ENCODE results near the gene ZNF341. TPM values are rescaled to one million over a fixed set of nuclear protein-coding genes. Genes with fewer than 3 reads are reported as not detected.

The ZNF341 gene
- polyA plus RNA-seq, 1 donor from 2014 or later = 1.2 TPM

DNA sequence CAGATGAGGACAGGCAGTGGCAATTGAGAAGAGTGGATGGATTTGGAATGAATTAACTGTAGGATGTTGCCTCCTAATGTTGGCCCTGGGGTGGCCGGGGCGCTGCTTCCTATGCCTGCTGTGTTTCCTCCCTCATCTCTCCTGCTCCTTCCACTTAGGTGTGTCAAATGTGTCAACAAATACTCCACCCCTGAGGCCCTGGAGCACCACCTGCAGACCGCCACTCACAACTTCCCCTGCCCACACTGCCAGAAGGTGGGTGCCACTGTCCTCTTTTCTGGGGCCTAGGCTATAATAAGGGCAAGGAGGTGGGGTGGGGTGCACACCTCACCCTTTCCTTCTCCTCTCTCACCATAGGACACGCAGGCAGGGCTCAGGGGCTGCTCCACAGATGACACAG lies 49.3 kb downstream of the ZNF341 start:
- TF ChIP-seq RAD21 (conservative IDR thresholded peaks at IDR 0.05) (no peak), EZH2 (IDR thresholded peaks at IDR 0.05; ENCODE audit: borderline replicate concordance, insufficient read depth, low read length, poor library complexity, severe bottlenecking) (no peak), MXI1 (conservative IDR thresholded peaks at IDR 0.05; ENCODE audit: poor library complexity, severe bottlenecking) (no peak), SMC3 (conservative IDR thresholded peaks at IDR 0.05; ENCODE audit: poor library complexity) (no peak), POLR2AphosphoS5 (IDR thresholded peaks at IDR 0.05) (no peak), TAF1 (IDR thresholded peaks at IDR 0.05; ENCODE audit: low read depth) (no peak)
- TF ChIP-seq, protein P1, sequence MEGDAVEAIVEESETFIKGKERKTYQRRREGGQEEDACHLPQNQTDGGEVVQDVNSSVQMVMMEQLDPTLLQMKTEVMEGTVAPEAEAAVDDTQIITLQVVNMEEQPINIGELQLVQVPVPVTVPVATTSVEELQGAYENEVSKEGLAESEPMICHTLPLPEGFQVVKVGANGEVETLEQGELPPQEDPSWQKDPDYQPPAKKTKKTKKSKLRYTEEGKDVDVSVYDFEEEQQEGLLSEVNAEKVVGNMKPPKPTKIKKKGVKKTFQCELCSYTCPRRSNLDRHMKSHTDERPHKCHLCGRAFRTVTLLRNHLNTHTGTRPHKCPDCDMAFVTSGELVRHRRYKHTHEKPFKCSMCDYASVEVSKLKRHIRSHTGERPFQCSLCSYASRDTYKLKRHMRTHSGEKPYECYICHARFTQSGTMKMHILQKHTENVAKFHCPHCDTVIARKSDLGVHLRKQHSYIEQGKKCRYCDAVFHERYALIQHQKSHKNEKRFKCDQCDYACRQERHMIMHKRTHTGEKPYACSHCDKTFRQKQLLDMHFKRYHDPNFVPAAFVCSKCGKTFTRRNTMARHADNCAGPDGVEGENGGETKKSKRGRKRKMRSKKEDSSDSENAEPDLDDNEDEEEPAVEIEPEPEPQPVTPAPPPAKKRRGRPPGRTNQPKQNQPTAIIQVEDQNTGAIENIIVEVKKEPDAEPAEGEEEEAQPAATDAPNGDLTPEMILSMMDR (IDR thresholded peaks at IDR 0.05; ENCODE audit: poor library complexity, severe bottlenecking) = no peak
- TF ChIP-seq, protein P2, sequence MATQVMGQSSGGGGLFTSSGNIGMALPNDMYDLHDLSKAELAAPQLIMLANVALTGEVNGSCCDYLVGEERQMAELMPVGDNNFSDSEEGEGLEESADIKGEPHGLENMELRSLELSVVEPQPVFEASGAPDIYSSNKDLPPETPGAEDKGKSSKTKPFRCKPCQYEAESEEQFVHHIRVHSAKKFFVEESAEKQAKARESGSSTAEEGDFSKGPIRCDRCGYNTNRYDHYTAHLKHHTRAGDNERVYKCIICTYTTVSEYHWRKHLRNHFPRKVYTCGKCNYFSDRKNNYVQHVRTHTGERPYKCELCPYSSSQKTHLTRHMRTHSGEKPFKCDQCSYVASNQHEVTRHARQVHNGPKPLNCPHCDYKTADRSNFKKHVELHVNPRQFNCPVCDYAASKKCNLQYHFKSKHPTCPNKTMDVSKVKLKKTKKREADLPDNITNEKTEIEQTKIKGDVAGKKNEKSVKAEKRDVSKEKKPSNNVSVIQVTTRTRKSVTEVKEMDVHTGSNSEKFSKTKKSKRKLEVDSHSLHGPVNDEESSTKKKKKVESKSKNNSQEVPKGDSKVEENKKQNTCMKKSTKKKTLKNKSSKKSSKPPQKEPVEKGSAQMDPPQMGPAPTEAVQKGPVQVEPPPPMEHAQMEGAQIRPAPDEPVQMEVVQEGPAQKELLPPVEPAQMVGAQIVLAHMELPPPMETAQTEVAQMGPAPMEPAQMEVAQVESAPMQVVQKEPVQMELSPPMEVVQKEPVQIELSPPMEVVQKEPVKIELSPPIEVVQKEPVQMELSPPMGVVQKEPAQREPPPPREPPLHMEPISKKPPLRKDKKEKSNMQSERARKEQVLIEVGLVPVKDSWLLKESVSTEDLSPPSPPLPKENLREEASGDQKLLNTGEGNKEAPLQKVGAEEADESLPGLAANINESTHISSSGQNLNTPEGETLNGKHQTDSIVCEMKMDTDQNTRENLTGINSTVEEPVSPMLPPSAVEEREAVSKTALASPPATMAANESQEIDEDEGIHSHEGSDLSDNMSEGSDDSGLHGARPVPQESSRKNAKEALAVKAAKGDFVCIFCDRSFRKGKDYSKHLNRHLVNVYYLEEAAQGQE (IDR thresholded peaks at IDR 0.05; ENCODE audit: borderline replicate concordance) = no peak
- H3K27me3 ChIP-seq (ENCODE audit: insufficient read depth, low read depth, low read length) = no peaks in the 10 kb centered on the region
- H3F3A ChIP-seq (ENCODE audit: insufficient read depth, low read length, poor library complexity, severe bottlenecking) = no peaks in the 10 kb centered on the region
- no peaks in the 10 kb centered on the region for H3K36me3 ChIP-seq (ENCODE audit: insufficient read depth, low read length)
- no peaks in the 10 kb centered on the region for H3K79me2 ChIP-seq (replicated peaks; ENCODE audit: insufficient read depth, low read length)
- H3K9me3 ChIP-seq (ENCODE audit: low read length) = no peaks in the 10 kb centered on the region
- no peaks in the 10 kb centered on the region for H4K20me1 ChIP-seq (ENCODE audit: insufficient read depth)
- no peak overlapping the region for H3K4me3 ChIP-seq (ENCODE audit: low read length)
- H3K27ac ChIP-seq (ENCODE audit: low read length) = no peak overlapping the region
- no peak overlapping the region for H3K9ac ChIP-seq (ENCODE audit: low read length)
- no peak overlapping the region for H3K4me2 ChIP-seq (ENCODE audit: low read length)
- no peaks in the 10 kb centered on the region for H3K9me2 ChIP-seq (ENCODE audit: insufficient read depth, low read length)
- H2AFZ ChIP-seq (ENCODE audit: low read depth, low read length) = no peak overlapping the region

DNA sequence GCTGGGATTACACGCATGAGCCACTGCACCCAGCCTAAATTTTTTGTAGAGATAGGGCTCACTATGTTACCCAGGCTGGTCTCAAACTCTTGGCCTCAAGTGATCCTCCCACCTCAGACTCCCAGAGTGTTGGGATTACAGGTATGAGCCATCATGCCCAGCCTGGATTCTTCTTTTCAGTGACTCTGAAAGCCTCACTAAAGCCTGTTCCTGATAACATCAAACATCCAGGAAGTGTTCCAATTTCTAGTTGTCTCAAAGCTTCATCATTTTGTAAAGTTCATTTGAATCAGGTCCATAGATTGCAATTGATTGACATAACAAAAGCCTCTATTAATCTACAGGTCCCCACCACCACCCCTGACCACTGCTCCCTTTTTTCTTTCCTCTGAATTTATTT lies 50.1 kb downstream of the ZNF341 start:
- no peak overlapping the region for H3K9ac ChIP-seq (ENCODE audit: low read length)
- TF ChIP-seq, protein P1 (IDR thresholded peaks at IDR 0.05; ENCODE audit: poor library complexity, severe bottlenecking) = no peak
- H3K4me2 ChIP-seq (ENCODE audit: low read length) = no peak overlapping the region
- H3K9me3 ChIP-seq (ENCODE audit: low read length) = no peaks in the 10 kb centered on the region
- no peaks in the 10 kb centered on the region for H3K79me2 ChIP-seq (replicated peaks; ENCODE audit: insufficient read depth, low read length)
- H3K27me3 ChIP-seq (ENCODE audit: insufficient read depth, low read depth, low read length) = no peaks in the 10 kb centered on the region
- no peaks in the 10 kb centered on the region for H3K36me3 ChIP-seq (ENCODE audit: insufficient read depth, low read length)
- H2AFZ ChIP-seq (ENCODE audit: low read depth, low read length) = no peak overlapping the region
- H3K27ac ChIP-seq (ENCODE audit: low read length) = no peak overlapping the region
- H3K9me2 ChIP-seq (ENCODE audit: insufficient read depth, low read length) = no peaks in the 10 kb centered on the region
- no peak overlapping the region for H3K4me3 ChIP-seq (ENCODE audit: low read length)
- H3F3A ChIP-seq (ENCODE audit: insufficient read depth, low read length, poor library complexity, severe bottlenecking) = no peaks in the 10 kb centered on the region
- no peaks in the 10 kb centered on the region for H4K20me1 ChIP-seq (ENCODE audit: insufficient read depth)

All from neural cell (in vitro differentiated cells).